GM06990 (cell line): Measurements from ENCODE around the gene LRTM1.

ENCODE experiments used
- DNase-seq: peaks from one replicate; pipeline ENCODE4 v3.0.0-alpha.2; 2011; ENCODE audit not compliant: insufficient read length; ENCODE audit errors: extremely low read depth
- H3K27me3 ChIP-seq: replicated peaks from 2 replicates; pipeline ENCODE4 v1.6.0; 2011; ENCODE audit warnings: low read length; ENCODE audit not compliant: control insufficient read depth, insufficient read depth
- H3K36me3 ChIP-seq: 2 replicates; pipeline ENCODE4 v1.5.1; 2011; ENCODE audit warnings: low read length; ENCODE audit not compliant: control insufficient read depth, insufficient read depth
- H3K4me3 ChIP-seq: replicated peaks from 2 replicates; pipeline ENCODE4 v1.5.1; 2011; ENCODE audit warnings: low read depth, mild to moderate bottlenecking, control low read depth, low read length
- CTCF ChIP-seq: IDR thresholded peaks from 2 replicates; pipeline ENCODE4 v1.5.1; 2011; ENCODE audit warnings: low read length, control low read depth, mild to moderate bottlenecking, inconsistent platforms; ENCODE audit not compliant: insufficient read depth, poor library complexity, severe bottlenecking

Gene LRTM1

GRCh38 chr3:54918516-54918915 lies 9.3 kb downstream of the LRTM1 start:
- no peak for TF ChIP-seq CTCF
- Histone ChIP-seq H3K4me3 (no peak overlapping the region), H3K36me3 (no peaks in the 10 kb centered on the region), H3K27me3 (no peaks in the 10 kb centered on the region; the same call in 1 of the 2 replicates)
- DNase-seq: no peak

GRCh38 chr3:54917862-54918261 lies 10.0 kb downstream of the LRTM1 start:
- DNase-seq: no peak
- no peak for TF ChIP-seq CTCF

GRCh38 chr3:54917174-54917573 lies 10.7 kb downstream of the LRTM1 start:
- H3K4me3 ChIP-seq: no peak overlapping the region
- H3K27me3 ChIP-seq: no peaks in the 10 kb centered on the region; the same call in 1 of the 2 replicates
- DNase-seq: no peak
- H3K36me3 ChIP-seq: no peaks in the 10 kb centered on the region
- TF ChIP-seq CTCF: no peak

More at GRCh38 chr3:54917862-54918261, 10.0 kb downstream of the LRTM1 start:
- Histone ChIP-seq H3K4me3 (no peak overlapping the region), H3K36me3 (no peaks in the 10 kb centered on the region), H3K27me3 (no peaks in the 10 kb centered on the region; the same call in 1 of the 2 replicates)

GRCh38 chr3:54916732-54917131 lies 11.1 kb downstream of the LRTM1 start:
- no peaks in the 10 kb centered on the region for H3K27me3 ChIP-seq
- TF ChIP-seq CTCF: no peak
- H3K4me3 ChIP-seq: no peak overlapping the region
- no peak for DNase-seq
- H3K36me3 ChIP-seq: no peaks in the 10 kb centered on the region

GRCh38 chr3:54915976-54916375 lies 11.9 kb downstream of the LRTM1 start:
- no peak for DNase-seq
- Histone ChIP-seq H3K36me3 (no peaks in the 10 kb centered on the region), H3K27me3 (no peaks in the 10 kb centered on the region), H3K4me3 (no peak overlapping the region)
- TF ChIP-seq CTCF: no peak

- H3K27me3 ChIP-seq: no peaks in the 10 kb centered on the region
- no peak overlapping the region for H3K4me3 ChIP-seq
- no peak for DNase-seq
- no peaks in the 10 kb centered on the region for H3K36me3 ChIP-seq
- TF ChIP-seq CTCF: no peak
Observed at GRCh38 chr3:54915181-54915580, 12.7 kb downstream of the LRTM1 start.
